Kidney tubule cell (primary cell): ENCODE results near the gene PDZRN4.

Source experiments
- DNase-seq: peaks from one replicate; pipeline ENCODE4 v3.0.0-alpha.2; 2018; ENCODE audit warnings: low spot score

PDZRN4 gene

DNA sequence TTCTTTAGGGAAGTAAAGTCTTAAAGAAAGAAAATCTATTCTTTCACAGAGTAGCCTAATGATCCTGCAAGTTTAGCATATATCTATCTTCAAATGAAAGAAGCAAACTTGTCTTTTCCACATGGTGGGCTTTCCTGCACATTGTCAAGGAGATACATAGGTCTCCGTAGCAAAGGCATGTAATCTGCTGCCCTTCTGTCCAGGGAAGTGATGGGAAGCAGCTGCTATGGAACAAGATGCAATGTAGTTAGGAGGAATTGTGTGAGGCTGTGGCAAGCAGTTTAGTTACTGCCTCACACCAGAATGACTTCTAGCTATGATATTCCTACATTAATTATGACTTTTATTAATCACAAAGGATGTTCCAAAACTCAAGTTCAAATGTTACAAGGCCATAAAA, 174.4 kb downstream of the PDZRN4 start:
- no peak for DNase-seq

GRCh38 chr12:41362931-41363330, 174.8 kb downstream of the PDZRN4 start:
- no peak for DNase-seq

- no peak for DNase-seq
Observed at GRCh38 chr12:41364211-41364610, 176.1 kb downstream of the PDZRN4 start.

DNA sequence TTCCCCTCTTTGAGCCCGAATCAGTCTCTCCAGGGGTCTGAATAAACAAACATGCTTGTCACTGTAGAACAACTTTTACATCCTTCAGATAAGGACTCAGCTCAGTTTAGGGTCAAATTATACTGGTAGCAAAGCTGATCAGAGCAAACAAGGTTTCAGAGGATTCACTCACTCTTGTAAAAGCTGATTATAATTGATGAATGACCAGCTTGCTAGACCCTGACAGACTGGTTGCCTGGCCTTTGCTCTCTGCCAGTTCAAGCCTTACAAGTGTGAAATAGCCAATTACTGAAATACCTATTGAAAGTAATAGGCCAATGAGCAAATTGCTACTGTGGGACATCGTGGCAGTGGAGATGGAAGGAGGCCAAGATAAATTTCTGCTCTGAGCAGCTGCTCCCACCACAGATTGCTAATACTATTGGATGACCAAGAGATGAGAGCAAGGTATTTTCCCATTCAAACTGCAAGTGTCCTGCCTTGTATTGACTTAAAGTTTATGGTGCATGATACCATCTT, 177.6 kb downstream of the PDZRN4 start:
- DNase-seq = peak; percentile 54

GRCh38 chr12:41367726-41368405, 179.7 kb downstream of the PDZRN4 start:
- DNase-seq = peak; percentile 2

- no peak for DNase-seq
Observed at GRCh38 chr12:41380878-41381277, 192.8 kb downstream of the PDZRN4 start.

- DNase-seq = no peak
Observed at GRCh38 chr12:41402801-41403200, 214.7 kb downstream of the PDZRN4 start.

DNA sequence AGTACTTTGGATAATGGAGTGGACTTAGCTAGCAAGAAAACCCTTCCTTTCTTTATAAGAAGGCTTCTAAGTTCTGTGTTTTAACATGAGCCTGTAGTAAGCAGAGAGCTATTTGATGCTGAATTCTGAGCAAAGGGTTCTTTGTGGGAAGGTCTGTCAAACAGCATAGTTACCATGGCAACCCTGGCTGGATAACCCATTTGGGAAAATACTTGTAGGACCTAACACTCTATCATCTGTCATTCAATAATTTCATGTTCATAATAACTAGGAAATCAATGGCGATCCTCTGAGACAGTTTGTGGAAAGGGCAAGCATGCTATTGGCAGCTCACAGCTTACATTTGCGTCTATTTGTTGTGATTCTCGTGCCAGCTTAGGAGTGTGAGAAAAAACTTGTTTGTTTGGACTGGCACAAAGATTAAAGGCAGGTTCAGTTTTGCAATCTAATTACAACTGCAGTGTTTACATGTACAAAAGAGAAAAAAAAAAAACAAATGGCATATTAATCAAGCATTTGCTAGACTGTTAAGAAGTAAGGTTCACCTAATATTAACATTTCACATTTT, 219.2 kb downstream of the PDZRN4 start:
- DNase-seq = no peak

- DNase-seq = no peak
Observed at GRCh38 chr12:41409628-41410027, 221.5 kb downstream of the PDZRN4 start.

DNA sequence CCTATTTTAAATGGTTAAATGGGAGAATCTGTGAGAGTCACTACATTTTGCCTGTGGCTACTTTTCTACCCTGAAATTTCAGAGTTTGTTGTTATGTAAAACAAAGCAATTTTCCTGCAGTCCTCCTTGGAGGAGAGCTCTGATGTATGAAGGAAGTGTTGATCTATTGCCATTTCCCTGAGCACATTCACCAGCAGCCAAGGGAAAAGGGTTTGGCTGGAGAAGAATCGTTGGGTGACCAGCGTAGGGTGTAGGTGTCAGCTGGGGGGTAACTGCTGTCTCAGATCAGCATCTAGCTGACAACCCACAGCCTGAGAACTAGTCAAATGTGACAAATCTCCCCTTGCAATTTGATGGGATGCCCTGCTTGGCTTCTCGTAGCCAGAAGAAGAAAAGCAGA, 230.5 kb downstream of the PDZRN4 start:
- DNase-seq = no peak

GRCh38 chr12:41419131-41419893, 231.2 kb downstream of the PDZRN4 start:
- no peak for DNase-seq

- no peak for DNase-seq
Observed at GRCh38 chr12:41424651-41425050, 236.5 kb downstream of the PDZRN4 start.

- no peak for DNase-seq
Observed at GRCh38 chr12:41433460-41433859, 245.3 kb downstream of the PDZRN4 start.

GRCh38 chr12:41436076-41436475, 248.0 kb downstream of the PDZRN4 start:
- DNase-seq = no peak

- peak; percentile 60 for DNase-seq
Observed at GRCh38 chr12:41437563-41437962, 249.4 kb downstream of the PDZRN4 start.

DNA sequence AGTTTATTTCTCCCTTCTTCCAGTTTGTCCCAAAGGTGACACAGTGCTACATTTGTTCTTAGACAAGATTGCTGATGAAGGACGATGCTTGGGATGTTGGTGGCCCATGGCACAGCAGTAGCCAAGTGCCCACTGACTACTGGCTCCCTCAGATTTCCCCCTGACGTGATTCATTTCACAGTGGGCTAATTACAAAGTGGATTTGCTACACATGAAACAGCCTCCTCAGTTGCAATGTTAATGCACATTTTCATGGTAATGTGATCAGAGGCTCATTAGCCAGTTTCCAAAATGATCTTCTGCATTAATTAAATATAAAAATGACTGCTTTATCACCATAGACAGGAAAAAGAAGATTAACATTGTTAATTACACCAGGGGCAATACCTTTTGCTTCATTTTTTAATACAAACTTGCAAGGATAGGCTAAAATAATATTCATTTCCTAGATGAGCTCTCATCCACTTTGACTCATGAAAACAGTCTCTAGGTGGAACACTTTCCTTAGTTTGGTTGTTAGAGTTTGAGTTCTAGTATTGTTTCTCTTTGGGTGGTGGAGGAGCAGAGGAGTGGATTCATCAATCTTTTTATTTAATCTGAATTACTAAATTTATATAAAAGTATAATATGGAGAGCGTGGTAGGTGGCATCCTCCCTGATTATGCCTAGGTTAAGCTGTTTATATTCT, 250.9 kb downstream of the PDZRN4 start:
- DNase-seq = no peak

- DNase-seq = no peak
Observed at GRCh38 chr12:41439801-41440200, 251.7 kb downstream of the PDZRN4 start.

DNA sequence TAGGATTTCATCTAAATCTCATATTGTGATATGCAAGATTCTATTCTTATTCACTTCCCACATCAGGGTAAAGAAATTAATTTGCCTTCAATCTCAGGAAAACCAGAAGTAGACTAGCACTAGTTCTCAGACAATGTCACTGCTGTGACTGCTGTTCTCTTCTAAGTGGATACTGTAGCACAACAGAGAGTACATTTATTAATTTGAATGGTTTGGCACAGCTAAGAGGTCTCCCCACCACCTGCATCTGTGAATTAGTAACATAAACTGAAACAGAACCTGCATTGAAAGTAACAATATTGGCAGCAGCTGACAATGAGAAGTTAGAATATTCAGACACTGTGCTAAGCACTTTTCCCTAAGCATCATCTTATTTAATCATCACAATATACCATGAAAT, 253.1 kb downstream of the PDZRN4 start:
- no peak for DNase-seq

GRCh38 chr12:41442896-41443295, 254.8 kb downstream of the PDZRN4 start:
- DNase-seq = no peak

- no peak for DNase-seq
Observed at GRCh38 chr12:41443690-41444089, 255.6 kb downstream of the PDZRN4 start.

DNA sequence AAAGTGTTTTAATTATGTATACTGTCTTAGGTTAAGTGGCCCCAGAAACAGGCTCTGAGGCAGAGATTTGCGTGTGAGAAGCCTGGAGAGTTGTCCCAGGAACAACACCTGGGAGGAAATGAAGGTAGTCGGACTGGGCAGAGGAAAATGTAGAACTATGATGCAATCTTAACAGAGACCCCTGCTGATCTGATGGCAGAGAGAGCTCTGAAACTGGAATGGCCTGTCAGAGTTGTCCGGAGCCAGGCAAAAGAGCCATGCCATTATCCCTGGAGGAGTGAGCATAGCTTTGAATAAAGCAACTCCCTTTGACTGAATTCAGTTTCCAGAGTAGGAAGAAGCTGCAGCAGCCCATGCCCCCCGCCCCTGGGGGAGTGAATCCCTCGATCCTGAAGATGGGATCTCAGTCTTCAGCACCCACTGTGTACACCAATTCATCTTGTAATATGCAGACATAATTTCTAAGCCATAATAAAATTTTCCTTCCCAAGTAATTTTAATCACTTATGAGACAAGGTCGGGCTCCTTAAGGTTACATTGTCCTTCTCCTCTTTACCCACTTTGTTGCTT, 264.8 kb downstream of the PDZRN4 start:
- DNase-seq = no peak

DNA sequence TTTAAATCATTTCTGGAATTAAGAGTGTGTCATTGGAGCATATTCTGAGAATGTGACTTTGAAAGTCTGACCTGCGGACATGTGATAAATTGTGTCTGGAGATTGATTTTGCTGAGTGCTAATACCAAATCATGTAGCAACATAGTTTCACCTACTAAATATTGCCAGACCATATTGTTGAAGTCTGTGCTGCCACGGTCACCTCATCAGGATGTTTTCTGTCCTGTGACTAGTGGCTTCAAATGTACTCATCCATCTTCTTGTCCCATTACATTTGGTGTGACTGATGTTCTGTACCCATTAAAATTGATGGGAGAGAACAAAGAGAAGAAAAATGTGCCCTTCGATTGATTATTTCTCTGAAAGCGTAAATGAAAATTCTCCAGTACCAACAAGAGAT, 265.3 kb downstream of the PDZRN4 start:
- no peak for DNase-seq
